NB4 (cell line): ENCODE measurements around the gene SHISAL1.

Experiments
- DNase-seq: peaks from one replicate; pipeline ENCODE4 v3.0.0; 2010; ENCODE audit warnings: low read depth
- H3K4me3 ChIP-seq: one replicate; pipeline ENCODE4 v1.5.1; 2011; ENCODE audit warnings: mild to moderate bottlenecking, low read depth, low read length, moderate library complexity
- MAX ChIP-seq: IDR thresholded peaks from 2 replicates; pipeline ENCODE4 v1.6.1; 2011; ENCODE audit warnings: low read depth, low read length
- MYC ChIP-seq: IDR thresholded peaks from 2 replicates; pipeline ENCODE4 v1.6.1; 2011; ENCODE audit warnings: low read depth, low read length
- POLR2A ChIP-seq: IDR thresholded peaks from 2 replicates; pipeline ENCODE4 v1.6.1; 2011; ENCODE audit warnings: mild to moderate bottlenecking; ENCODE audit not compliant: insufficient read length; ENCODE audit errors: extremely low read depth
- TF ChIP-seq, protein P1 (sequence below): IDR thresholded peaks from one replicate; pipeline ENCODE4 v1.5.1; 2012; ENCODE audit warnings: low read depth, low read length

The SHISAL1 gene

GRCh38 chr22:44246615-44247326 is 66.0 kb downstream of the SHISAL1 start:
- TF ChIP-seq MYC (no peak), MAX (no peak), POLR2A (no peak)
- TF ChIP-seq, protein P1, sequence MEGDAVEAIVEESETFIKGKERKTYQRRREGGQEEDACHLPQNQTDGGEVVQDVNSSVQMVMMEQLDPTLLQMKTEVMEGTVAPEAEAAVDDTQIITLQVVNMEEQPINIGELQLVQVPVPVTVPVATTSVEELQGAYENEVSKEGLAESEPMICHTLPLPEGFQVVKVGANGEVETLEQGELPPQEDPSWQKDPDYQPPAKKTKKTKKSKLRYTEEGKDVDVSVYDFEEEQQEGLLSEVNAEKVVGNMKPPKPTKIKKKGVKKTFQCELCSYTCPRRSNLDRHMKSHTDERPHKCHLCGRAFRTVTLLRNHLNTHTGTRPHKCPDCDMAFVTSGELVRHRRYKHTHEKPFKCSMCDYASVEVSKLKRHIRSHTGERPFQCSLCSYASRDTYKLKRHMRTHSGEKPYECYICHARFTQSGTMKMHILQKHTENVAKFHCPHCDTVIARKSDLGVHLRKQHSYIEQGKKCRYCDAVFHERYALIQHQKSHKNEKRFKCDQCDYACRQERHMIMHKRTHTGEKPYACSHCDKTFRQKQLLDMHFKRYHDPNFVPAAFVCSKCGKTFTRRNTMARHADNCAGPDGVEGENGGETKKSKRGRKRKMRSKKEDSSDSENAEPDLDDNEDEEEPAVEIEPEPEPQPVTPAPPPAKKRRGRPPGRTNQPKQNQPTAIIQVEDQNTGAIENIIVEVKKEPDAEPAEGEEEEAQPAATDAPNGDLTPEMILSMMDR = no peak
- no peak overlapping the region for H3K4me3 ChIP-seq
- no peak for DNase-seq

DNA sequence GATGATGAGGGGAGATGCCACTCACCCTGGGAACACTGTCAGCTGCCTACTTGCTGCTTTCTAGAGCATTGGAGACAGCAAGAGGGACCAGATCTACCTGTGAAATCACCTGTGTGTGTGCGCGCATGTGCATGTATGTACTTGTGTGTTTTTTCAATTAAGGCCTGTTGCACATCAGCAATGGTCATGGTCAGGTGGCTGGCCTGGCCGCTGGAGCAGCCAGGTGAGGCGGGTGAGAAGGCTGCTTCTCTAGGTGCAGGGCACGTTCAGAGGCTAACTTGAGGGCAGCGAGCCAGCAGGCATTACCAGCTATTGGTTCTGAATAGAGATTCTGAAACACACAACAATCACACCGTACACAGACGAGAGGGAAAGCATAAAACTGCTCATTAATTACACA is 66.9 kb downstream of the SHISAL1 start:
- TF ChIP-seq MYC (no peak), MAX (no peak), POLR2A (no peak)
- TF ChIP-seq, protein P1 = no peak
- H3K4me3 ChIP-seq = no peak overlapping the region
- DNase-seq = no peak

- no peak for DNase-seq
- H3K4me3 ChIP-seq = no peak overlapping the region
- TF ChIP-seq, protein P1 = no peak
- TF ChIP-seq MYC = no peak
- no peak for TF ChIP-seq POLR2A
- TF ChIP-seq MAX = no peak
Observed at GRCh38 chr22:44245438-44245837, 67.3 kb downstream of the SHISAL1 start.

DNA sequence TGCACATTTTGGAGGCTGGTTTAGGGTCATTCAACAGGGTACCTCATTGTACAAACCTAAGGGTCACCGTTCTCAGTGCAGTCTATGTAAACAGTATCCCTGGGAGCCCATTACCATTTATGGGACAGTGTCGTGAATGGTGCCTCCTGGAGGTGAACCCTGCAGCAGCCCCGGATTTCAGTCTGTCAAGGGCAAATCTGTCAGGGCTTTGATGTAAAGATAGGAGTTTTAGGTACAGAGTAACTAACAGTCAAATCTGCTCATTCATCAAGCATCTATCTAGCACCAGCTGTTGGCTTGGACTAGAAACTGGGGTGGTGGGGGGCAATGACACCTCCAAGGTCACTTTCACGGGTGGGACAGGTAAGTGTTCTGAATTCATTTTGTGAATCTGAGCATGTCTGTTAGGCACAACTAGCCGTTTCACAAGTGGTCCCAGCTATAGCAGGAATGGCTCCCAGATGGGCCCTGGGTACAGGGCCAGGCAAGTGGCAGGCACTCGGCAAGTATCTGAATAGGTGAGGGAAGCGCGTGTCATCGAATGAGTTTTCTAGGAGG is 68.4 kb downstream of the SHISAL1 start:
- DNase-seq = no peak
- no peak overlapping the region for H3K4me3 ChIP-seq
- TF ChIP-seq, protein P1 = no peak
- TF ChIP-seq MAX (no peak), MYC (no peak), POLR2A (no peak)

DNA sequence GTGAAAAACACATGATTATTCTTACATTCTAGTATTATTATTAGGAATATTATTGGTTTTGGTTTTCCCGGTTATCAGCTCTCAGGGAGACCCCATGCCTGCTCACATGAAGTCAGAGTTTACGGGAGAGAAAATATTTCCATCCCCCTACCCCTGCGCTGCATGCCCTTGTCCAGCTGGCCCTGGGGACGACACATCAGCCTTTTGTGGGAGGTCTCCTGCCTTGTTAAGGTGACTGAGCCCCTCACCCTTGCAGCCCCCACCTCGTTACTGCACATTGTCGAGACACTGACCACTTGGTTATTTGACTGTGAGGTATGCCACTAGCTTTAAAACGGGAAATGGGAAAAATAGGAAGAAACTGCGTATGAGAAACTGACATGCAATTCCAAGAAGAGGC is 69.0 kb downstream of the SHISAL1 start:
- DNase-seq = no peak
- no peak overlapping the region for H3K4me3 ChIP-seq
- TF ChIP-seq POLR2A = no peak
- TF ChIP-seq MAX = no peak
- TF ChIP-seq, protein P1 = no peak
- no peak for TF ChIP-seq MYC
